T47D (cell line): ENCODE results near the gene TMEM98.
"Not testable (repeated sequence)": the region's sequence is repeated elsewhere in the genome, so short reads cannot be mapped to it uniquely, and the experiment has no call there.

Source experiments
- DNase-seq, 2 experiments: peaks; one replicate each; pipeline versions ENCODE4 v3.0.0 to v3.0.0-alpha.2; 2011 to 2012; ENCODE audit warnings: low read depth in 1 of 2, low spot score in 1 of 2
- JUND ChIP-seq: IDR thresholded peaks from 2 replicates; pipeline ENCODE4 v1.6.1; 2012; ENCODE audit warnings: low read depth
- in situ Hi-C: cut with HindIII; loops from 2 replicates; pipeline ENCODE4 v1.10.0; 2016; ENCODE audit warnings: low sequenced_read_pairs, low pct_unique_long_range_greater_than_20kb

TMEM98 gene

DNA sequence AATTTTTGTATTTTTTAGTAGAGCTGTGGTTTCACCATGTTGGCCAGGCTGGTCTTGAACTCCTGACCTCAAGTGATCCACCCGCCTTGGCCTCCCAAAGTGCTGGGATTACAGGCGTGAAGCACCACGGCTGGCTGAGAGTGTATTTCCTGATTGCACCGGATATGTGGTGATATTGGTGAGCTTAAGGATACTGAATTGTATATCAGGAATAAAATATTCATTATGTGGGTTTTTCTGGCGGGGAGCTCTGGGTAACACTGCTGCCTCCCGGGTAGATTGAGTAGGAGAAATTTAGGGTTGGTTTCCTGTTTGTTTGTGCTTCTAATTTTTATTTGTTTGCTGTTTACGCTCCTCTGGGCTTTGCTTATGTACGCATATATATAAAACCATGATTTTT lies 7.7 kb upstream of the TMEM98 start:
- in situ Hi-C loops = no loop called here

DNA sequence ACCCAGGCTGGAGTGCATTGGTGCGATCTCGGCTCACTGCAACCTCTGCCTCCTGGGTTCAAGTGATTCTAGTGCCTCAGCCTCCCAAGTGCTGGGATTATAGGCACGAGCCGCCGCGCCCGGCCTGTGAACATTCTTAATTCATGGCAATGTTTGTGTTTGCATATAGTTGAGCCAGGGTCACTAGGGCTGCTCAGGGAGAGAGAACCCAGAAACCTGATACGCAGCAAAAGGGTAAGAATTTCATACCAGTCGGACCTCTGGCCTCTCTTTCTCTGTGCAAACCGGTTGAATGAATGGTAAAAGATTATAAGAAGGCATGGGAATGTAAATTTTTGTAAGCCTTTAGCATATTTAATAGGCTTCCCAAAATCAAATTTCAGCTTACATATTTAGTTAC lies 6.9 kb upstream of the TMEM98 start:
- in situ Hi-C loops = no loop called here
- no peak for TF ChIP-seq JUND
- no peak for DNase-seq

More for the DNA sequence above, 7.7 kb upstream of the TMEM98 start:
- TF ChIP-seq JUND = no peak
- DNase-seq = no peak

DNA sequence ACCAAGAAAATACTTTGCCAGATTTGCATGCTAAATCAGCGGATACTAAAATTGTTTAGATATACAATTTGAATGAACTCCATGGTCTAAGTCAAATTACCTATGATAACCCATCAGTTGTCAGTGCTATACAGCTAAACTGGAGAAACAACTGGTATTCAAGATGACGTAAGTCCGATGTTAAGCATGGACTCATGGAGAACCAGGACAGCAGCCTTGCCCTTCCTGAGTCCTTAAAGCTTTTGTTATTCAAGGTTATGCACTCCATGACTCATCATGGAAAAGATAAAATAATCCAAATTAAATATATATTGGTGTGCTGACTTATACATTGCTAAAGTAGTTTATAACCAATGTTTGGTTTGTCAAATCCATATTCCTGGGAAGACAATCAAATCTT lies 4.0 kb upstream of the TMEM98 start:
- in situ Hi-C loops, DNase-seq: not testable (repeated sequence)

DNA sequence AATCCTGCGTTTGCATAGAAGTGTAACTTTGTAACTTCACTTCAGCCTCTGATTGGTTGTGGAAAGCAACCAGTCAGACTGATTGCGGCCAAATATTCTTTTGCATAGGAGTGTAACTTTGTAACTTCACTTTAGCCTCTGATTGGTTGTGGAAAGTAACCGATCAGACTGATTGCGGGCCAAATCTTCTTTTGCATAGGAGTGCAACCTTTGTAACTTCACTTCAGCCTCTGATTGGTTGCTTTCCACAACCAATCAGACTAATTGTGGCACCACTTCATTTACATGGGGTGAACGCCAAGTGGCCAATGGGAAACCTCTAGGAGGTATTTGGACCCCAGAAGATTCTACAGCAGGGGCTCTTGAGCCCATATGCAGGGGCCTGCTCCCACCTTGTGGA lies 1.8 kb upstream of the TMEM98 start:
- TF ChIP-seq JUND = no peak
- in situ Hi-C loops = no loop called here
- DNase-seq = no peak

DNA sequence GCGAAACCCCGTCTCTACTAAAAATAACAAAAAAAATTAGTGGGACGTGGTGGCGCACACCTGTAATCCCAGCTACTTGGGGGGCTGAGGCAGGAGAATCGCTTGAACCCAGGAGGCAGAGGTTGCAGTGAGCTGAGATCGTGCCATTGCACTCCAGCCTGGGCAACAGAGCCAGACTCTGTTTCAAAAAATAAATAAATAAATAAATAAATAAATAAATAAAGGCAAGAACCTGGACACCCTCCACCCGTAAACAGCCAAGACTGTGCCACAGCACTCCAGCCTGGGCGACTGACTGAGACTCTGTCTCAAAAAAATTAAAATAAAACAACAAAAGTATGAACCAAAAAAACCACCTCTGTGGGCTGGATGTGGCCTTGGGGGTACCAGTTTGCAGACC lies 1.2 kb upstream of the TMEM98 start:
- DNase-seq, in situ Hi-C loops: not testable (repeated sequence)

DNA sequence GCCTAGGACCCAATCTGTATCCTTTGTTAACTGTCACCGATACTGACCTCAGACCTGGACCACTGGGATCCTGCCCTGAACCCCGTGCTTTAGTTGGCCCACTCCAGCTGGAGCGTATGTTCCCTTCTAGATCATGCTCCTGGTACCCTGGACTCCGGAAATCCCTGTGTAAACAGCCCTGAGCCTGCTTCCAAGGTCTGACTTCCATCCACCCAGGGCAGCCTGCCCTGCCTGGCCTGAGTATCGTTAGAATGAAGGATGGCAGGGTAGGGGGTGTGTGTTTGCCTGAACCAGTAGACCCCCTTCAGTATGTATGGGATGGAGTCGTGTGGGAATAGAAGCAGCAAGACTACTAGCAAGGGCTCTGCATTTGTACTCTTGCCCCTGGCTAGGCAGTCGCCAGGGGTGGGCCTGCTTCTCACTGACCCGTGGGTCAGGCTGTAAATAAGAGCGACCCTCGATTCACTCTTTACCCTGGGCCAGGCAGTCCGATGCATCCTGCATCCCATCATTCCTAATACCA lies 691 bp upstream of the TMEM98 start:
- no peak for DNase-seq
- TF ChIP-seq JUND = no peak
- in situ Hi-C loops = no loop called here

DNA sequence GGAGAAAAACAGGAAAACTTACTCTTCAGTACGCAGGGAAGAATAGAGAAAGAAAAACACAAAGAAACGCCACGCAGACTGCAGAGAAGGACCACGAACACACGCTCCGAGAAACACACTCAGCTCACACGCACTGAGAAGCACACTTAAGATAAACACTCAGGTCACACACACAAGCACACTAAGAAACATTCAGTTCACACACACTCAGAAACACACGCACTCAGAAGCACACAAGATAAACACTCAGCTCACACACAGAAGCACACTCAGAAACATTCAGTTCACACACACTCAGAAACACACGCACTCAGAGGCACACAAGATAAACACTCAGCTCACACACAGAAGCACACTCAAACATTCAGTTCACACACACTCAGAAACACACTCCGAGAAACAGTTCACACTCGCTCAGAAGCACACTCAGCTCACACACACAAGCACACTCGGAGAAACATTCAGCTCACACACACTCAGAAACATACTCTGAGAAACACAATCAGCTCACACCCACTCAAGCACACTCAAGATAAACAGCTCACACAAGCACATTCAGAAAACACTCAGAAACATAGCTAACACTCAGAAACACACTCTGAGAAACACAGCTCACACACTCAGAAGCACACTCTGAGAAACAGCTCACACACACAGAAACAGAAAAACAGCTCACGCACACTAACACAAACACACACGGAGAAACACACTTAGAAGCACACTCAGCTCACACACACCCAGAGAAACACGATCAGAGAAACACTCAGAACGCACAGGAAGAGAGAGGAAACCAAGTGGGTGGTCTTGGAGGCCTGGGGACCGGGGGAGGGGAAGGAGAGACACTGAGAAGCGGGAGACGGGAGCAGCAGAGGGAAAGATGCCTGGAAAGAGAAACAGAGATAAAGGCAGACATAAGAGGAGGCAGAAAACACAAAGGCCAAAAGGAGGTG lies 908 bp downstream of the TMEM98 start:
- no peak for DNase-seq
- in situ Hi-C loops = no loop called here
- TF ChIP-seq JUND = no peak

DNA sequence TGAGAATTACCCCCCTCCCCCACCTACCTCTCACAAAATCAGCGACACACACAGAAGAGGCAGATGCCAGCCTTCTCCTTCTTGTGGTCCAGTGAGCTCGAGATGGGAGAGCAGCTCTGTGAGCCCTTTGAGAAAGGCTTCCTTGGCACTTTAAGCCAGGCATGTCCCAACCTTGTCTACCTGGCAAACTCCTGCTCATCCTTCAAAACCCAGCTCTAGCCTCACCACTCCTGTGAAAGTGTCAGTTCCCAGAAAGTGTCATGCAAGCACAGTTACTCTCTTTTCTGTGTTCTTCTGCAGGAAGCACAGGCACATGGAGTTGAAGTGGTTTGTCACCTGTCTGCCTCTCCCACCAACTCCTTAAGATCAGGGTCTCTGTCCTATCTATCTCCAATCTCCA lies 1.6 kb downstream of the TMEM98 start:
- in situ Hi-C loops = no loop called here
- TF ChIP-seq JUND = no peak
- no peak for DNase-seq

DNA sequence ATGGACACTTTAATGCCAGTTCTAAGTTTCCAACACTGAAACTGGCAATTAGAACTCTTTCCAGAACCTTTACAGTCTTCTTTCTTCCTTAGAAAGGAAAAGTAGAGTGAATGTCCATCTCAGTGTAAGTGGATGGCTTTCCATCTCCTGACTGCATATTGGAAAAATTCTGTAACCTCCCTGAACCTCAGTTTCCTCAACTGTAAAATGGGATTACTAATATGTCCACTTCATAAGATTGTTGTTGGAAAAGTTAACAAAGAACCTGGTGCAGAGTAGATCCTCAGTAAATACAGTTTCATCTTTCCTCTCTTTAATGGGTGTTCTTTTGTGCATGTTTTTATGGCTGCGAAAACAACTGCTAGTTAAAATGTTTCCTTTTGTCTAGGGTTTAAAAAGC lies 2.6 kb downstream of the TMEM98 start:
- in situ Hi-C loops = no loop called here
- DNase-seq = no peak
- TF ChIP-seq JUND = no peak

DNA sequence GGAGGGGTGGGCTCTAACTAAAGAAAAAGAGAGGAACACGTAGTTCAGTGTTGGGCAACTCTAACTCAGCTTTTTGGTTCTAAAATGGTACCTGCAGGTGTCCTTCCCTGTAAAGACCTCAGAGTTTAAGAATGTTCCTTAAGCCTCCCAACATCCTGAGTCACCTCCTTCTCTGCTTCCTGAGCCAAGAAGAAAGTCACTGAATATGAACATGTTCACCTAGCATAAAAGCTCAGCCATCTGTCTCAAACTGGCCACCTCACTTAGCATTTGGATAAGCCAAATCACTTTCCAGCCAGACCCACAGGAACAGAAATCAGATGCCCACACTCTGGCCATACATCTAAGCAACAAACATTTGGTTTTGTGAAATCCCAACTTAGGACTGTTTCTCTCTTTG lies 3.7 kb downstream of the TMEM98 start:
- DNase-seq = no peak
- no peak for TF ChIP-seq JUND
- in situ Hi-C loops = no loop called here

DNA sequence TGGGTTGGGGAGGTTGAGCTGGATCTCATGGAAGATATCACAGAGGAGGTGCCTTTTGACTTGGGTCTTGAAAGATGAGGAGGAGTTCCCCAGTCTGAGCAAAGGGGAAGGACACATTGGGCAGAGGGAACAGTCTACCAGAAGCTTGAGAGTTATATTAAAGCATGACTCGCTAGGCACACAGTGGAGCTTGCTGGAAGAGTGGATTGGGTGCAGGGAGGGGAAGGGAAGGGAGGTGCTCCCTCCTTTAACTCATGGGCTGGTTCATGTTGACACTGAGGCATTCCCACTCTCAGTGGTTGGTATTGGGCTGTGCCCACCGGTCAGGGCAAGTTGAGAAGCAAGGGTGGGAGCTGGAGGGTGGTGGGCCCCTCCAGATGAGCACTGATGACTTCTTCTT lies 5.9 kb downstream of the TMEM98 start:
- in situ Hi-C loops = no loop called here
- DNase-seq = no peak
- no peak for TF ChIP-seq JUND

DNA sequence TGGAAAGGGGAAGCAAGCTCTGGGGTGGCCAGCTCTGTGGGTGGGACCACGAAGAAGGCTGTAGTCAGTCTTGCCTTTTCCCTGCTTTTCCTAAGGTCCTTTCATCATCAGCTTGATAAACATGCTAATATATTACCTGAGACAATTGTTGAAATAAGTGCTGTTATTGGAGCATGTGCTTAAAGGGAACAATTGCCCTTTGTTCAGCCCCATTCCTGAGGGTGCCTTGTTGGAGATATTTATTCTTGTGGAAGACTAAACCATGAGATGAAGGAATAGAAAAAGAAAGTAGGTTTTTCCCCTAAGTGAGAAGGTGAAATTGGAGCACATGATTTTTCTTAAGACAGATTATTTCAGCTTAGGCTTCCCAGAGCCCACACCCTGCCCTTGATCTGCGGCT lies 7.8 kb downstream of the TMEM98 start:
- TF ChIP-seq JUND = no peak
- DNase-seq = no peak
- in situ Hi-C loops = no loop called here

DNA sequence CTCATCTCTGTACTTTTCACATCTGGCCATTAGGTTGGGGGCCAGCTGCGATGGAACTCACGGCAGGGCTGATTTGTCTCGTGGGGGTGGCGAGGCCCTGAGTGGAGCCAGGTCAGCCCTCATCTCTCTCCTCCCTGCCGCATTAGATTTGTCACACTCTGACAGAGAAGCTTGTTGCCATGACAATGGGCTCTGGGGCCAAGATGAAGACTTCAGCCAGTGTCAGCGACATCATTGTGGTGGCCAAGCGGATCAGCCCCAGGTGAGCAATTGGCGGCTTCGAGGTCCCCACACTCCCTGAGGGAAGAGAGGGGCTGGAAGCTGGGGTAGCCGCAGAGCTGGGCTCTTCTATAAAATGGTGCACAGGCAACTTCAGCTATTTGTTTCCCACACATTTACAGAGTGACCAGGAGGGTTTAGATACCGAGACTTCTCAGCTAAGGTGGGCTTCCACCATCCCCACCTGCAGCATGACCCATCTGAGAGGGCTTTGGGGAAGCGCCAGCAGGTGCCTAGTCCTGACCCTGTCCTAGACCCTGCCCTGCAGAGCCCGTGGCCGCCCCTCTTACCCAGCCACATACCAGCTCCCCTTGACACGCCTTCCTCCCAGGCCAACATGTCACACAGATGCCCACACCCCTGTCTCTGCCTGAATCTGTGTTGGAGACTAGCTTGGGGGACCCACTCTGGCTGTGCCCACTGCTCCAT lies 8.4 kb downstream of the TMEM98 start:
- in situ Hi-C loops = no loop called here
- no peak for DNase-seq
- no peak for TF ChIP-seq JUND
